GM21423 (cell line): ENCODE measurements around the gene UPP1.

ENCODE experiments used
- ATAC-seq: cut with Tn5 transposase; IDR thresholded peaks from one replicate; pipeline ENCODE4 v1.9.1; 2021; ENCODE audit warnings: mild to moderate bottlenecking, moderate library complexity; ENCODE audit not compliant: unreplicated experiment

UPP1 gene

DNA sequence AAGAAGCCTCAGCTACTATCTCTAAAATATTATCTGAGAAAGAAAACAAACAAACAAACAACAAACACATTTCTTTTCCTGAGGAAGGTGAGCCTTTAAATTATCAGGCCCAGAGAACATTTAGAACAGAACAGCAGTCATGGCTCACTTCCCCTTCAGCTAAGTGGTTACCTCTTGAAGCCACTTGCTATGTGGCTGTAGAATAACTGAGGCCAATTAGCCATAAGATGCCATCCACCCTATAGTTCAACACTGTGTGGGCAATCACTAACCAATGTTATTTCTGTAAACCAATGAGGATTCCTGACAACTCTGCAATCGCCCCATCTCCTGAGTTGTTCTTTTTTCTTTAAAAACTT lies 3.7 kb upstream of the UPP1 start:
- peak; percentile 9 for ATAC-seq

DNA sequence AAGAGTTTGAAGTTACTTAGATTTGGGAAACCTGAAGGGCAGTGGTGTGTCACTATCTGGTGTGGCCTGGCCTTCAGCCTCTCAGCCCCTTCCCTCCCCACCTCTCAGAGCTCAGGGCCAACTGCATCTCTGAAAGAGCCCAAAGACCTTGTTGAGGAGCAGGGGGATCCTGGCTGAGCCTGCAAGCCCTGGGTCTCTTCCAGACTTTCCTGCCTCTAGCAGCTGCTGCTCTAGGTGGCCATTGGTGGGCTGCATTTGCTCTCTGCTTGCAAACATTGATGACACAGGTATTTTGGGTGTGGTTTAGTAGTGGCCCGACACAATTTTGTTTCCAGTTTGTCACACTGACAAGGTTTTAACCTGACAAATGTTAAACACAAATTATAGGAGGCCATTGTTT lies 3.1 kb upstream of the UPP1 start:
- ATAC-seq = no peak

GRCh38 chr7:48087349-48087748 lies 1.7 kb upstream of the UPP1 start:
- ATAC-seq = peak; percentile 16

DNA sequence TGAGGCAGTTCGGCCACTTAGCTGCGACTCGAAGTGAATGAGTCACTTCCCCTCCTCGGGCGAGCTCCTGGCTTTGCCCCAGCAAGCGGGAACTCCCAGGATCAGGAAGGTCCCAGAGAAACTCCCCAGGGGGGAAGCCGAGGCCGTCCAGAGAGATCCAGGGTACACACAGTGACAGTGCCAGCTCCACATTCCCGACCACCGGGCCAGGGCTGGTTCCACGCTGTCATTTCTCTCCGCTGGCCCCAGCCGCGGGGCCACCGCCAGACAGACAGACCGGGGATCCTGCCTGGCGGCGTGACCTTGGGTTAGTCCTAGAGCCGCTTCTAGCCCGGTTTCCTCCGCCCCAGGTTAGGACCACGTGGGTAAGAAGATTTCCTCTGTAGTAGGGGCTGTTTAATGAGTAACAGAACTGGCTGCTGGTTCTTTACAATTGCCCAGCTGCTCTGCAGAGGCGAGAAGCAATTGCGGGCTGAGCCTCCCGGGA lies 463 bp upstream of the UPP1 start:
- peak; percentile 49 for ATAC-seq

GRCh38 chr7:48090095-48090805 lies 1.2 kb downstream of the UPP1 start:
- ATAC-seq = no peak

DNA sequence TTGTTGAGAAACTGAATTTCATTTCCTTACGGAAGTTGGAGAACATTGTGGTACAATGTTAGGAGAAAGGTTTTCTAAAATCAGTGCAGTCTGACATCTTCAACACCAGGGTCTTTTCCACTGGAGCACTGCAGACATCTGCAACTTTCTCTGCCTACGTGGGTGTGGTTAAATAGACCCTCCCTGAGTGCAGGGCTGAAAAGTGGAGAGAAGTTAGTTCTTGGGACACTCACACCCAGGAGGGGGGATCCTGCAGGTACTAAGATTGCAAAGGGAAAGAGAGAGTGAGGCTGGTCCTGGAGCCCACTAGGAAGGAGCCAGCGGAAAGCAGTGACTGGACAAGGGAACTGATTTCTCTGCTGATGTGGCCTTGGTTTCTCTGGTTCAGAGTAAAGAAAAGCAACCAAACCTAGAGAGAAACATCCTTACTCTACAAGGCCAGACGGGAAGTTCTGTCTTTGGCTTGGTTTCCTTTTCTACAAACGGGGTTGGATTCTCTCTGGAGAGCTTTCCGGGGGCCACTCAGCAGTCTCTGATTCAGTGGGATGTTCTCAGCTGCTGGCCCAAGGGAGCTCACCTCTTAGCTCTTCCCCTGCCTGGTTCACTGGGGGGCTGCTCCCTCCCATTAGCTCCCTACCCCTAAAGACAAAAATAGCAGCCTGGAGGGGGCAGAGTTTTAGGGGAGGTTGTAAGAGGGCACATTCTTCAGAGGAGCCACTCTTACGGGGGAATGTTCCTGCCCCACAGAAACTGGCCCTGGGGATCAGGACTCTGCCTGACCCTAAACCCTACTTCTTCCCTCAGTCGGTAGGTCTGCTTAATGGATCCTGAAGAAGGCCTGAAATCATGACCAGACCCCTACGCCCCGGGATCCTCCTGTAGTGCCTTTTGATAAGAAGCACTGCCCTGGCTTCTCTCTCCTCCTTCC lies 2.7 kb downstream of the UPP1 start:
- no peak for ATAC-seq

DNA sequence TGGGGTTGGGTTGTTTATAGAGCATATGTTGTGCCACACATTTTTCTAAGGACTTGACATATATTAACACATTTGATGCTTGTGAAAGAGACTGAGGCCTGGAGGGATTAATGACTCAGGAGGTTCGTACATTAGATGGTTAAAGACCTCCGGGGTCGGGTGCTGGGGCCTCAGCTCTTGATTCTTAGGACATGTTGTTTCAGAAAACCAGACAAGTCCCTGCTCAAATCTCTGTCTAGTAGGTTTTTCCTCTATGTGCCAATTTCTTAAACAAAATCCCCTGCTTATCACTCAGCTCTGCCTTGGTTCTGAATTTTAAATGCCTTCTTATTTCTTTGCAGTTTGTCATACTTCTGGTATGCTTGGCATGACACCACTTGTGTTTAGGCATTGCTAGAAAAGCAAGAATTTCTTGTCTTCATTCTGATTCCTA lies 5.8 kb downstream of the UPP1 start:
- no peak for ATAC-seq

GRCh38 chr7:48096273-48096672 lies 7.2 kb downstream of the UPP1 start:
- ATAC-seq = no peak

DNA sequence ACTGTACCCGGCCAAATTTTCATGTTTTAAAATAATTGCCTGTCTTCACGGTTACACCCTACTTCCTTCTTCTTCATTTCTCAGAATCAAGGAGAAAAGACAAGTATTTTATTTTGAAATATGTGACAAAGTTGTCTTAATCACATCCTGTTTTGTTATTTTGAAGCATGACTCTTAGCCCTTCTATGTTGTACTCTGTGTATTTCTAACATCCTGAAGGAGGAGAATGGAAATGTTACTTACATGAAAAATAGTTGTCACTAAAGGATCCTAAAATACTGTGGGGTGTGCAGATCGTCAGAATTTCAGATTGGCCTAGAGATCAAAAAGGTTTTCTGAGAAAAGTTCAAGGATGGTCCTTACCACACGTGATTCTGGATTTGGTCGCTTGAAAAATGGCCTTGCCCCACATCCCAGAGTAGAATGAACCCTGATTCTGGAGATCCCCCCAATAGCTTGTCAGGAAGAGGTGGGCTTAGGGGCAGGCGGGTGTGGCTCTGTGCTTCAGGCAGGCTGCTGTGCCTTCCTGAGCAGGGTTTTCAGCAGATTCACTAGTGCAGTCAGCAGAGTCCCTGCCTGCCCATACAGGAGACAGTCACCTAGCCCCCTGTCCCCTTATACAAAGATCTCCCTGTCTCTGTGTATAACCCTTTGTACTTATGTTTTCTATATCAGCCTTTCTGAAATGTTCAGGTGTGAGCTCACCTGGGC lies 8.6 kb downstream of the UPP1 start:
- no peak for ATAC-seq

GRCh38 chr7:48098846-48099245 lies 9.8 kb downstream of the UPP1 start:
- ATAC-seq = no peak

GRCh38 chr7:48099781-48100180 lies 10.7 kb downstream of the UPP1 start:
- ATAC-seq = no peak

GRCh38 chr7:48101352-48101751 lies 12.3 kb downstream of the UPP1 start:
- no peak for ATAC-seq

DNA sequence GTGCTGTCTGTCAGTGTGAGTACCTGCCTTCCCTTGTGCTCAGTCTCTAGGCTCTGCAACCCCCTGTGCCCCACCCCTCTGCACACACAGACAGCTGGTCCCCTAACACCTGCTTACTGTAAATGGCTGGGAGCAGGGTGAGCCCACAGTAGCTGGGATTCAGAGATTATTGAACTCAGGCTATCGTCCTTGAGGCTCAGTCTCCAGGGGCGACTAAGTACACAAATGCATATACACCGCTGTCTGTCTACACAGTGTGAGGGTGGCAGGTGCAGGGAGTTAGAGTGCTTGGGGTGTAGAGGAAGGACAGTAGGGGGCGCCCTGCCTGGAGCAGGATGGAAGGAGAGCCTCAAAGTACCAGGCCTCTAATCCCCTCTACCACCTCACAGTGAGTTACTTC lies 12.9 kb downstream of the UPP1 start:
- ATAC-seq = no peak

DNA sequence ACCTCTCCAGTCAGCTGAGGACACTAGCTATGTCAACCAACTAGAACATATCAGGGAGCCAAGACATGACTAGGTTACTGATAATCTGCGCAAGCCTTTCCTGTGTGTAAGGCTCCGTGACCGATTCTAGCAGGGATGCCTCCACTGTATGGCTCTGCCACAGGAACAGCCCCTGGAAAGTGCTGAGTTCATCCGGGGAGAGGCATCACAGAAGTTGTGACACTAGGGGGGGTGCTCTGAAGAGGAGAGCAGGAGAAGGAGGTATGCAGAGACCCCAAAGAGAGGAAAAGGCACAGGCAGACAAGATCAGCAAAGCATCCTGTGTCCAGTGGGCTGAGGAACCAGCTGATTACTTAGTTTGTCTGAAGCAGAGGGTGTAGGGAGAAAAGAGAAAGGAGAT lies 13.5 kb downstream of the UPP1 start:
- no peak for ATAC-seq

DNA sequence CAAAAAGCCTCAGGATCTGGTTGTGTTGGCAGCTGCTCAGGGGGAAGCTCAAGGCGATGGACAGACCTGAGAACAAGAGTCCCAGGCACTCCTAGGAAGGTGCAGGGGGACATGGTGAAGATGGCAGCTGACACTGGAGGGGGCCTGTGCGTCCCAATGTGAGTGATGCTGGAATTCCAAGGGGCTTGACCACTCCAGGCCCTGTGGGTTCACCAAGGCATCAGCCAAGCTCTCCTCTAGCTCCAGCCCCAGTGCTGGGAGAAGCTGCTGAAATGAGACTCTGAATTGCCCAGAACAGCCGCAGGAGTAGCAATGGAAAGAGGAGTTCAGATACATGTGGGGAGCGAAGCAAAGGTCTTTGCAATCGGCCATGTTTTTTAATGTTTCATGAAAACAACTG lies 16.0 kb downstream of the UPP1 start:
- ATAC-seq = no peak

GRCh38 chr7:48106906-48107659 lies 18.0 kb downstream of the UPP1 start:
- ATAC-seq = no peak

GRCh38 chr7:48107926-48108472 lies 18.9 kb downstream of the UPP1 start:
- no peak for ATAC-seq

DNA sequence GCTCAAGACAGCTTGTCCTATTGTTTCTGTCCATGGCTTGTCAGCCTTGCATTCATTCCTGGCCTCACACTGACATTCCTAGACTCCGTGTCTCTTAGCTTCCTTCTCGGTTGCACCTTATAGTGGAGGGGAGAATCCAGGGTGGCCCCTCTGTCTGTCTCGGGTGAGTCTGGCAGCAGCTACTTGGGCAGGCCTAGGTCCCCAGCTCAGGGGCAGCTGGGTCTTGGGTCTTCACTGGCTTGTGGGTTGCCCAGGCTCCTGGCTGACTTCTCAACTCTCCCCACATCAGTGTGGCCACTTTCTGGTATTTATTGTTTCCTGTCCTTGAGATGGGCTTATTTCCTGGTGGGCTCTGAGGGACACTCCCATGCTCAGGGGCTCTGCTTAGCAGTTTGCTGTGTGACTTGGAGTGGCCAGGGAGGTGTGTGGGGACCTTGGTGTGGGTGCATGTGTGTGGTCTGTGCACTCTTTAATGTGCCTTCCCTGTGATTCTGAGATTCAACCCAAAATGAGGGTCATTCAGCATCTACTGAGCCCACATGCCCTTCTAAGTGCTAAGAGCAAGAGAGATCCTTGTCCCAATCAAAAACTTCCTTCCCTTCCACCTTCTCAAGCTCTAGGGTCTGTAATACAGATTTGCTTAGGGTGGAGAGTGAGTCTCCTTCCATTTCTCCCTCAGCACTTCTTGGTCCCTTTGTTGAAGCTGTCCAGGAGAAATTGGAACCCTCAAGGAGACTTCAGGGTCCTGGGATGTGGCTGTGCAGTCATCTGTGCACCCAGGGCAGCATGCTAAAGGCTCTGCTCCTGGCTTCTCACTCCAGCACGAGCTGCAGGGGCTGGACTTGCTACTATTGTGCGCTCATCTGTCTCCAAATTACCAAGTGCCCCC lies 20.1 kb downstream of the UPP1 start:
- ATAC-seq = no peak

DNA sequence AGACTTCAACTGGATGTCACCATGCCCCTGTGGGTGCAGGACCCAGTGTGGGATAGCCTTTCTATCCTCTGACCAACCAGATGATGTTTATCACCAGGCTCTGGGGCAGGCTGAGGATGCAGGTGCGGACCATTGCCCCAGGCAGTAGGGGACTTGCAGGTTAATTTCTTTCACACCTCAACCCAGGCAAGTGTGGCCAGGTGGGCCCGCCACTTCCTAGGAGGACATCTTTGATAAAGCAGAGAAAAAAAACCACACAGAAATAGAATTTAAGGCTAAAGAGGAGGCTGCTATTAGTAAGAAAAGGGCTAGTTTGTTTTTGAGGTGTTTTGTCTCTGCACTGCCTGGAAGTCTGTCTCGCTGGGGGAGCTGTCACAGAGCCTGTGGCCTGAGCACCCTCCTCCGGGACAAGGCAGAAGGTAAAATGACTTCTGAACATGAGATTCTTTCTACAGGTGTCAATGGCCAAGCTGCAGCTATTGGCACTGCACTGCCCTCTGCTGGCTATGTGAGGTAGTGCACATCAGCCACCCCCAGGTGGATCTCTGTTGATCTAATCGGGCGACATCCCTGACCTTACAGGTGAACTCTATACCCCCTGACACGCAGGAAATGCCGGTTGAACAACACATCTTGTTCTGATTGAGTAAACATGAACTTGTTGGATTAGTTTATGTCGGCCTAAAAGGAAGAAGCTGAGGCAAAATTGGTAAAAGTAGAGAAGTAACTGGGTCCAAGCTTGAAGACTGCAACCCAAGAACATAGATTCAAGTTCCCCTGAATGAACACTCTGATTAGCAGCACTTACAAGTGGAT lies 21.0 kb downstream of the UPP1 start:
- ATAC-seq = peak; percentile 89
